ENCODE measurements around the gene CXCL16.

CXCL16 gene

GRCh38 chr17:4785311-4786105 is 45.8 kb upstream of the CXCL16 start:
- in situ Hi-C loops (cut with MboI; ENCODE audit: low sequenced_read_pairs, unreplicated experiment) = loop anchor here (10.0 kb wide), 1 partner anchor 99 kb away; no protein-coding TSS in a partner anchor
- TF ChIP-seq CTCF (IDR thresholded peaks at IDR 0.05; ENCODE audit: borderline replicate concordance, control extremely low read depth, extremely low read depth, insufficient read depth, missing control alignments) = no peak
- DNase-seq (ENCODE audit: low spot score) = peak; percentile 28

GRCh38 chr17:4782652-4783051 is 42.9 kb upstream of the CXCL16 start:
- peak; percentile 19 for DNase-seq (ENCODE audit: low spot score)
- TF ChIP-seq CTCF (IDR thresholded peaks at IDR 0.05; ENCODE audit: borderline replicate concordance, control extremely low read depth, extremely low read depth, insufficient read depth, missing control alignments) = no peak
- in situ Hi-C loops (cut with MboI; ENCODE audit: low sequenced_read_pairs, unreplicated experiment) = loop anchor here (10.0 kb wide), 1 partner anchor 102 kb away; no protein-coding TSS in a partner anchor

- no peak for DNase-seq (ENCODE audit: low spot score)
- in situ Hi-C loops (cut with MboI; ENCODE audit: low sequenced_read_pairs, unreplicated experiment) = loop anchor here (10.0 kb wide), 1 partner anchor 104 kb away; no protein-coding TSS in a partner anchor
- TF ChIP-seq CTCF (IDR thresholded peaks at IDR 0.05; ENCODE audit: borderline replicate concordance, control extremely low read depth, extremely low read depth, insufficient read depth, missing control alignments) = no peak
These were observed 40.7 kb upstream of the CXCL16 start for GRCh38 chr17:4780325-4780955.

- in situ Hi-C loops (cut with MboI; ENCODE audit: low sequenced_read_pairs, unreplicated experiment) = no loop called here
- no peak for DNase-seq (ENCODE audit: low spot score)
- TF ChIP-seq CTCF (IDR thresholded peaks at IDR 0.05; ENCODE audit: borderline replicate concordance, control extremely low read depth, extremely low read depth, insufficient read depth, missing control alignments) = no peak
These were observed 38.4 kb upstream of the CXCL16 start for GRCh38 chr17:4777969-4778760.

GRCh38 chr17:4772235-4772613 is 32.5 kb upstream of the CXCL16 start:
- no peak for DNase-seq (ENCODE audit: low spot score)
- no peak for TF ChIP-seq CTCF (IDR thresholded peaks at IDR 0.05; ENCODE audit: borderline replicate concordance, control extremely low read depth, extremely low read depth, insufficient read depth, missing control alignments)
- in situ Hi-C loops (cut with MboI; ENCODE audit: low sequenced_read_pairs, unreplicated experiment) = no loop called here

GRCh38 chr17:4771519-4772234 is 31.9 kb upstream of the CXCL16 start, which contains the start of gene TM4SF5:
Gene TM4SF5 (plus strand): TSS chr17:4771886. CDS start chr17:4771923, 37 bp downstream.
- DNase-seq (ENCODE audit: low spot score) = no peak
- in situ Hi-C loops (cut with MboI; ENCODE audit: low sequenced_read_pairs, unreplicated experiment) = no loop called here
- TF ChIP-seq CTCF (IDR thresholded peaks at IDR 0.05; ENCODE audit: borderline replicate concordance, control extremely low read depth, extremely low read depth, insufficient read depth, missing control alignments) = no peak

Measured in GM13976 (cell line).